H1 (cell line): ENCODE results near the gene ARL10.

ENCODE experiments used
- ATF2 ChIP-seq: IDR thresholded peaks from 2 replicates; pipeline ENCODE4 v1.6.1; 2012; ENCODE audit warnings: low read length, inconsistent platforms
- CBX5 ChIP-seq: fragments of 300-800, 300-1000 bp; sonication (generic); IDR thresholded peaks from 2 replicates; pipeline ENCODE4 v1.7.1; 2016; ENCODE audit warnings: antibody characterized with exemption, low read length, low read depth
- CBX8 ChIP-seq: fragments of 300-800, 300-1000 bp; sonication (generic); IDR thresholded peaks from 2 replicates; pipeline ENCODE4 v1.7.1; 2016; ENCODE audit warnings: low read depth, low read length, borderline replicate concordance
- CREB1 ChIP-seq: IDR thresholded peaks from 2 replicates; pipeline ENCODE4 v1.6.1; 2012; ENCODE audit warnings: inconsistent platforms
- CTCF ChIP-seq, 3 experiments: IDR thresholded peaks; 1 replicate in 2 of 3; 2 replicates in 1 of 3; pipeline versions ENCODE4 v1.5.1 to v1.6.1; 2011; ENCODE audit warnings: low read length in 3 of 3, mild to moderate bottlenecking in 3 of 3, inconsistent platforms in 2 of 3, low read depth in 1 of 3, moderate library complexity in 1 of 3; ENCODE audit not compliant: insufficient read depth in 1 of 3; ENCODE audit errors: control extremely low read depth in 1 of 3
- EZH2 ChIP-seq: fragments of 200-600 bp; sonication (generic); IDR thresholded peaks from 2 replicates; pipeline ENCODE4 v1.7.1; 2012; ENCODE audit warnings: low read depth, mild to moderate bottlenecking, moderate library complexity, low read length, inconsistent platforms; ENCODE audit not compliant: severe bottlenecking
- KDM5A ChIP-seq: fragments of 200-600 bp; IDR thresholded peaks from 2 replicates; pipeline ENCODE4 v1.7.1; 2012; ENCODE audit warnings: mild to moderate bottlenecking, low read length, inconsistent platforms, mixed read lengths
- POLR2A ChIP-seq, 2 experiments: IDR thresholded peaks; 1 replicate in 1 of 2; 2 replicates in 1 of 2; pipeline ENCODE4 v1.6.1; 2011; ENCODE audit warnings: low read depth in 2 of 2, low read length in 2 of 2, mild to moderate bottlenecking in 2 of 2; ENCODE audit errors: control extremely low read depth in 1 of 2
- TAF1 ChIP-seq: IDR thresholded peaks from 2 replicates; pipeline ENCODE4 v1.6.1; 2011; ENCODE audit warnings: mild to moderate bottlenecking, low read depth, low read length
- YY1 ChIP-seq: IDR thresholded peaks from 2 replicates; pipeline ENCODE4 v1.6.1; 2011; ENCODE audit warnings: low read depth, mild to moderate bottlenecking, low read length
- ZNF274 ChIP-seq: IDR thresholded peaks from 2 replicates; pipeline ENCODE4 v1.7.0; 2012; ENCODE audit warnings: low read length, borderline replicate concordance; ENCODE audit errors: extremely low read depth

GRCh38 chr5:176384366-176384930 is 19.2 kb downstream of the ARL10 start:
- TF ChIP-seq POLR2A (IDR thresholded peaks at IDR 0.05; ENCODE audit: control extremely low read depth in 1 of 2, low read depth in 2 of 2, low read length in 2 of 2) = no peak
- no peak for TF ChIP-seq CREB1
- no peak for TF ChIP-seq CTCF (IDR thresholded peaks at IDR 0.05; ENCODE audit: control extremely low read depth in 1 of 3, insufficient read depth in 1 of 3, low read depth in 1 of 3, low read length in 3 of 3)
- no peak for TF ChIP-seq YY1
- TF ChIP-seq ATF2 = no peak
- TF ChIP-seq EZH2 = no peak
- TF ChIP-seq CBX8 = no peak
- TF ChIP-seq CBX5 = no peak
- no peak for TF ChIP-seq ZNF274
- no peak for TF ChIP-seq TAF1
- no peak for TF ChIP-seq KDM5A
